AG09309 (cell line): ENCODE data around the gene ADGRD1.
A peak's percentile ranks its signal among the peaks of the same experiment; 100 is the strongest.

ENCODE experiments used
- DNase-seq: peaks from one replicate; pipeline ENCODE4 v3.0.0-alpha.2; 2010; ENCODE audit warnings: low read depth
- H3K4me3 ChIP-seq: 2 replicates; pipeline ENCODE4 v1.5.1; 2011; ENCODE audit warnings: mild to moderate bottlenecking, low read depth, low read length, moderate library complexity; ENCODE audit not compliant: control insufficient read depth
- CTCF ChIP-seq: IDR thresholded peaks from 2 replicates; pipeline ENCODE4 v1.5.1; 2011; ENCODE audit warnings: mild to moderate bottlenecking, low read depth, low read length, inconsistent platforms; ENCODE audit not compliant: insufficient read depth, control insufficient read depth; ENCODE audit errors: missing control alignments

ADGRD1 gene

GRCh38 chr12:131101703-131102492 is 148.2 kb downstream of the ADGRD1 start:
- no peak for DNase-seq
- H3K4me3 ChIP-seq, result no peak overlapping the region
- TF ChIP-seq CTCF, result no peak

DNA sequence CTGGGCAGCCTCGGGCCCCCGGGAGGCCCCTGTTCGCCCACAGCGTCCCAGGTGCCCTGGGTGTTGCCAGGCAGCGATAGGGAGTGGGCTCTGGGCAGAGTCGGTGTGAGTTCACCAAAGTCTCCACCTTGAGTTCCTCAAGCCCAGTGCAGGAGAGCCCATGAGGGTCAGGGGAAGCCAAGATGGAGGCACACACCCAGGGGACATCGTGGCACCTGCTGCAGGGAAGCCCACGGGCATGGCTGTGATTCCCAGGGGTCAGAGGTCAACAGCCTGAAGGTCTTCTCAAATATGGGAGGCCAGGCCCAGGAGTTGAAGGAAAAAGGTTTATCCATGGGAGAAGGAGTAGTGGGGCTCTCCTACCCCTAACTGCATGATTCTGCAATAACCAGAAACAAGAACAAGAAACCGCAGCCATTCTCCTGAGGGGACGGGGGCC is 148.8 kb downstream of the ADGRD1 start:
- no peak for DNase-seq
- no peak overlapping the region for H3K4me3 ChIP-seq
- TF ChIP-seq CTCF, result no peak

- DNase-seq, result no peak
- H3K4me3 ChIP-seq, result no peak overlapping the region
- TF ChIP-seq CTCF, result no peak
Measured at GRCh38 chr12:131102991-131103668, 149.4 kb downstream of the ADGRD1 start.

- DNase-seq, result no peak
- TF ChIP-seq CTCF, result no peak
- no peak overlapping the region for H3K4me3 ChIP-seq
Measured at GRCh38 chr12:131103669-131104462, 150.2 kb downstream of the ADGRD1 start.

- TF ChIP-seq CTCF, result peak; percentile 74
- H3K4me3 ChIP-seq, result no peak overlapping the region
- no peak for DNase-seq
Measured at GRCh38 chr12:131104463-131105350, 151.0 kb downstream of the ADGRD1 start.

DNA sequence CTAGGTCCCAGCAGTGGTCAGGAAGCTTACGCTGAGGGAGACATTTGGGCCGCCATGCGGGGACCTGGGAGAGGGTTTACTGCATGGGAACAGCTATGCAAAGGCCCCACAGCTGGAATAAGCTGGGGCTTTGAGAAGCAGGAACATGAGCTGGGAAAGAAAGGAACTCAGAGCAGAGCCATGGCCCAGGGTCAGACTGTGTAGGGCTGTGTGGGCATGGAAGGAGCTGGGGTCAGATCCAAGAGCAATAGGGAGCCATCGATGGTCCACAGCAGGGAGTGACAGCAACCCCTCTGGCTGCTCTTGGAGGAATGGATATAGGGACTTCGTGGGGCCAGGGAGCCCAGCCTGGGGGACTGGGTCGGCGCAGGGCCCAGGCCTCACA is 151.6 kb downstream of the ADGRD1 start:
- DNase-seq, result no peak
- TF ChIP-seq CTCF, result no peak
- H3K4me3 ChIP-seq, result no peak overlapping the region
